HG02763 (cell line): ENCODE measurements around the gene ZBTB11.
"Not testable (repeated sequence)": the region's sequence is repeated elsewhere in the genome, so short reads cannot be mapped to it uniquely, and the experiment has no call there.

Experiments used
- ATAC-seq: cut with Tn5 transposase; IDR thresholded peaks from one replicate; pipeline ENCODE4 v1.9.1; 2021; ENCODE audit warnings: mild to moderate bottlenecking, moderate library complexity; ENCODE audit not compliant: unreplicated experiment

Gene ZBTB11

GRCh38 chr3:101643861-101644613, 32.9 kb downstream of the ZBTB11 start:
- ATAC-seq = no peak

GRCh38 chr3:101643009-101643844, 33.7 kb downstream of the ZBTB11 start:
- ATAC-seq = no peak

- no peak for ATAC-seq
Observed at GRCh38 chr3:101642441-101642840, 34.5 kb downstream of the ZBTB11 start.

- ATAC-seq = not testable (repeated sequence)
Observed at GRCh38 chr3:101641397-101642115, 35.4 kb downstream of the ZBTB11 start.

- no peak for ATAC-seq
Observed at GRCh38 chr3:101640256-101640655, 36.7 kb downstream of the ZBTB11 start.

- no peak for ATAC-seq
Observed at GRCh38 chr3:101639280-101639963, 37.5 kb downstream of the ZBTB11 start.

GRCh38 chr3:101638261-101638745, 38.6 kb downstream of the ZBTB11 start:
- ATAC-seq = no peak

GRCh38 chr3:101637451-101637850, 39.5 kb downstream of the ZBTB11 start:
- ATAC-seq = no peak

- peak; percentile 93 for ATAC-seq
Observed at GRCh38 chr3:101635954-101636798, 40.8 kb downstream of the ZBTB11 start.

- ATAC-seq = no peak
Observed at GRCh38 chr3:101635345-101635744, 41.6 kb downstream of the ZBTB11 start.

GRCh38 chr3:101634591-101635196, 42.2 kb downstream of the ZBTB11 start:
- no peak for ATAC-seq

GRCh38 chr3:101633186-101633585, 43.7 kb downstream of the ZBTB11 start:
- ATAC-seq = no peak

GRCh38 chr3:101632586-101632985, 44.3 kb downstream of the ZBTB11 start:
- ATAC-seq = no peak

GRCh38 chr3:101631959-101632358, 45.0 kb downstream of the ZBTB11 start:
- not testable (repeated sequence) for ATAC-seq

- no peak for ATAC-seq
Observed at GRCh38 chr3:101631098-101631796, 45.7 kb downstream of the ZBTB11 start.

- no peak for ATAC-seq
Observed at GRCh38 chr3:101629219-101629618, 47.7 kb downstream of the ZBTB11 start.

GRCh38 chr3:101625879-101626278, 51.1 kb downstream of the ZBTB11 start:
- no peak for ATAC-seq

- ATAC-seq = no peak
Observed at GRCh38 chr3:101624857-101625256, 52.1 kb downstream of the ZBTB11 start.

- ATAC-seq = no peak
Observed at GRCh38 chr3:101623656-101624055, 53.3 kb downstream of the ZBTB11 start.
